PFSK-1 (cell line): ENCODE measurements around the gene QDPR.

Experiments used
- POLR2AphosphoS5 ChIP-seq: IDR thresholded peaks from 2 replicates; pipeline ENCODE4 v1.6.1; 2012; ENCODE audit warnings: low read depth, mild to moderate bottlenecking, control low read depth, low read length, moderate library complexity
- SIN3A ChIP-seq: IDR thresholded peaks from 2 replicates; pipeline ENCODE4 v1.6.1; 2012; ENCODE audit warnings: mild to moderate bottlenecking, low read length, moderate library complexity, borderline replicate concordance; ENCODE audit not compliant: insufficient read depth
- TF ChIP-seq, protein P1 (sequence below), 2 experiments: IDR thresholded peaks; 2 replicates each; pipeline versions ENCODE4 v1.6.1 to v1.8.0; 2011 to 2012; ENCODE audit warnings: low read depth in 2 of 2, low read length in 2 of 2, control low read depth in 1 of 2, inconsistent platforms in 1 of 2, mild to moderate bottlenecking in 1 of 2, moderate library complexity in 1 of 2; ENCODE audit not compliant: insufficient read depth in 1 of 2

DNA sequence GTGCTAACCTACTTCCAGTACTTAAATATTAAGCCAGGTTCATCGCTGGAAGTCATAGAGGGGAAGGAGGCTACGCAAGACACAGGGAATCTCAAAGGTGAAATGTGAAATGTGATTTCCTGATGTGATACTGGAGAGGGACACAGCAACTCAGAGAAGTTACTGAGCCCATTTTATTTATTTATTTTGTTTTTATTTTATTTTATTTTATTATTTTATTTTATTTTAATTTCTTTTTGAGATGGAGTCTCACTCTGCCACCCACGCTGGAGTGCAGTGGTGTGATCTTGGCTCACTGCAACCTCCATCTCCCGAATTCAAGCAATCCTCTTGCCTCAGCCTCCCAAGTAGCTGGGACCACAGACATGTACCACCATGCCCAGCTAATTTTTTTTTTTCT, 22.8 kb upstream of the QDPR start:
- no peak for TF ChIP-seq POLR2AphosphoS5
- TF ChIP-seq, protein P1, sequence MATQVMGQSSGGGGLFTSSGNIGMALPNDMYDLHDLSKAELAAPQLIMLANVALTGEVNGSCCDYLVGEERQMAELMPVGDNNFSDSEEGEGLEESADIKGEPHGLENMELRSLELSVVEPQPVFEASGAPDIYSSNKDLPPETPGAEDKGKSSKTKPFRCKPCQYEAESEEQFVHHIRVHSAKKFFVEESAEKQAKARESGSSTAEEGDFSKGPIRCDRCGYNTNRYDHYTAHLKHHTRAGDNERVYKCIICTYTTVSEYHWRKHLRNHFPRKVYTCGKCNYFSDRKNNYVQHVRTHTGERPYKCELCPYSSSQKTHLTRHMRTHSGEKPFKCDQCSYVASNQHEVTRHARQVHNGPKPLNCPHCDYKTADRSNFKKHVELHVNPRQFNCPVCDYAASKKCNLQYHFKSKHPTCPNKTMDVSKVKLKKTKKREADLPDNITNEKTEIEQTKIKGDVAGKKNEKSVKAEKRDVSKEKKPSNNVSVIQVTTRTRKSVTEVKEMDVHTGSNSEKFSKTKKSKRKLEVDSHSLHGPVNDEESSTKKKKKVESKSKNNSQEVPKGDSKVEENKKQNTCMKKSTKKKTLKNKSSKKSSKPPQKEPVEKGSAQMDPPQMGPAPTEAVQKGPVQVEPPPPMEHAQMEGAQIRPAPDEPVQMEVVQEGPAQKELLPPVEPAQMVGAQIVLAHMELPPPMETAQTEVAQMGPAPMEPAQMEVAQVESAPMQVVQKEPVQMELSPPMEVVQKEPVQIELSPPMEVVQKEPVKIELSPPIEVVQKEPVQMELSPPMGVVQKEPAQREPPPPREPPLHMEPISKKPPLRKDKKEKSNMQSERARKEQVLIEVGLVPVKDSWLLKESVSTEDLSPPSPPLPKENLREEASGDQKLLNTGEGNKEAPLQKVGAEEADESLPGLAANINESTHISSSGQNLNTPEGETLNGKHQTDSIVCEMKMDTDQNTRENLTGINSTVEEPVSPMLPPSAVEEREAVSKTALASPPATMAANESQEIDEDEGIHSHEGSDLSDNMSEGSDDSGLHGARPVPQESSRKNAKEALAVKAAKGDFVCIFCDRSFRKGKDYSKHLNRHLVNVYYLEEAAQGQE (IDR thresholded peaks at IDR 0.05; ENCODE audit: insufficient read depth in 1 of 2, low read depth in 2 of 2, low read length in 2 of 2) = no peak
- no peak for TF ChIP-seq SIN3A
